ENCODE results near the gene SVOPL. TPM values are rescaled to one million over a fixed set of nuclear protein-coding genes. Genes with fewer than 3 reads are reported as not detected.

Gene SVOPL
- total RNA-seq, 1 experiment from 2014 or later = not detected

DNA sequence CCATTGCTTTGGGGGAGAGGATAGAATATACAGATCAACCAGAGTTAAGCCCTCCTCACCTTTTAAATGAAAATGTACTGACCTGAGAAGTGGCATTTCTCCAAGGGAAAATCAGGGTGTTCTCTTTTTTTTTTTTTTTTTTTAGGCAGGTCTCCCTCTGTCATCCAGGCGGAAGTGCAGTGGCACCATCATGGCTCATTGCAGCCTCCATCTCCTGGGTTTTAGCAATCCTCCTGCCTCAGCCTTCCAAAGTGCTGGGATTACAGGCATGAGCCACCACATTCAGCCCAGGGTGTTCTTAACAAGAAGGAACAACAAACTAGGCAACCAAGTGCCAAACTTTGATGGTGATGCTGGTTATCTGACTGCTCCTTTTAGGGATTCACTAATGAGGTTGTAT is 111.0 kb downstream of the SVOPL start:
- CTCF ChIA-PET = no interaction called here

More for the DNA sequence above, 111.0 kb downstream of the SVOPL start:
- RAD21 ChIA-PET (ENCODE audit: low non-redundant PET in 1 of 2, low total read pairs in 2 of 2, uncharacterized antibody in 2 of 2, unreplicated experiment in 2 of 2) = no interaction called here
- H3K27ac ChIP-seq (ENCODE audit: low read depth, low read length) = no peak overlapping the region
- H3K4me3 ChIP-seq (replicated peaks in 1 of 2; ENCODE audit: low read depth in 1 of 2, low read length in 2 of 2) = no peak overlapping the region
- H2AFZ ChIP-seq (ENCODE audit: low read depth, low read length, poor library complexity, severe bottlenecking) = no peak overlapping the region
- H3K4me1 ChIP-seq (ENCODE audit: control insufficient read depth in 1 of 2, insufficient read depth in 2 of 2, low read length in 2 of 2) = no peaks in the 10 kb centered on the region
- intact Hi-C loops (cut with micrococcal nuclease) = no loop called here
- no peaks in the 10 kb centered on the region for H3K36me3 ChIP-seq (ENCODE audit: control insufficient read depth in 1 of 2, insufficient read depth in 2 of 2, low read length in 2 of 2)
- no peaks in the 10 kb centered on the region for H3K9me3 ChIP-seq (ENCODE audit: control insufficient read depth in 1 of 2, insufficient read depth in 1 of 2, low read depth in 1 of 2, low read length in 2 of 2)
- BruUV-seq (replicated peaks) = no TSS peak
- H3K9me2 ChIP-seq (ENCODE audit: insufficient read depth) = no peaks in the 10 kb centered on the region
- ATAC-seq (no peak), DNase-seq (ENCODE audit: low read depth, low spot score) (no peak)
- H3K79me2 ChIP-seq (ENCODE audit: insufficient read depth, low read length) = no peaks in the 10 kb centered on the region
- no peaks in the 10 kb centered on the region for H3K27me3 ChIP-seq (ENCODE audit: insufficient read depth, low read length)
- TF ChIP-seq, protein P1, sequence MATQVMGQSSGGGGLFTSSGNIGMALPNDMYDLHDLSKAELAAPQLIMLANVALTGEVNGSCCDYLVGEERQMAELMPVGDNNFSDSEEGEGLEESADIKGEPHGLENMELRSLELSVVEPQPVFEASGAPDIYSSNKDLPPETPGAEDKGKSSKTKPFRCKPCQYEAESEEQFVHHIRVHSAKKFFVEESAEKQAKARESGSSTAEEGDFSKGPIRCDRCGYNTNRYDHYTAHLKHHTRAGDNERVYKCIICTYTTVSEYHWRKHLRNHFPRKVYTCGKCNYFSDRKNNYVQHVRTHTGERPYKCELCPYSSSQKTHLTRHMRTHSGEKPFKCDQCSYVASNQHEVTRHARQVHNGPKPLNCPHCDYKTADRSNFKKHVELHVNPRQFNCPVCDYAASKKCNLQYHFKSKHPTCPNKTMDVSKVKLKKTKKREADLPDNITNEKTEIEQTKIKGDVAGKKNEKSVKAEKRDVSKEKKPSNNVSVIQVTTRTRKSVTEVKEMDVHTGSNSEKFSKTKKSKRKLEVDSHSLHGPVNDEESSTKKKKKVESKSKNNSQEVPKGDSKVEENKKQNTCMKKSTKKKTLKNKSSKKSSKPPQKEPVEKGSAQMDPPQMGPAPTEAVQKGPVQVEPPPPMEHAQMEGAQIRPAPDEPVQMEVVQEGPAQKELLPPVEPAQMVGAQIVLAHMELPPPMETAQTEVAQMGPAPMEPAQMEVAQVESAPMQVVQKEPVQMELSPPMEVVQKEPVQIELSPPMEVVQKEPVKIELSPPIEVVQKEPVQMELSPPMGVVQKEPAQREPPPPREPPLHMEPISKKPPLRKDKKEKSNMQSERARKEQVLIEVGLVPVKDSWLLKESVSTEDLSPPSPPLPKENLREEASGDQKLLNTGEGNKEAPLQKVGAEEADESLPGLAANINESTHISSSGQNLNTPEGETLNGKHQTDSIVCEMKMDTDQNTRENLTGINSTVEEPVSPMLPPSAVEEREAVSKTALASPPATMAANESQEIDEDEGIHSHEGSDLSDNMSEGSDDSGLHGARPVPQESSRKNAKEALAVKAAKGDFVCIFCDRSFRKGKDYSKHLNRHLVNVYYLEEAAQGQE (IDR thresholded peaks at IDR 0.05; ENCODE audit: low read depth) = no peak
- TF ChIP-seq EZH2phosphoT487 (IDR thresholded peaks at IDR 0.05; ENCODE audit: borderline replicate concordance) (no peak), YY1 (IDR thresholded peaks at IDR 0.05; ENCODE audit: extremely low read depth, insufficient replicate concordance, low read depth, low read length) (no peak), ELF1 (IDR thresholded peaks at IDR 0.05; ENCODE audit: borderline replicate concordance, low read depth) (no peak)
- TF ChIP-seq, protein P2, sequence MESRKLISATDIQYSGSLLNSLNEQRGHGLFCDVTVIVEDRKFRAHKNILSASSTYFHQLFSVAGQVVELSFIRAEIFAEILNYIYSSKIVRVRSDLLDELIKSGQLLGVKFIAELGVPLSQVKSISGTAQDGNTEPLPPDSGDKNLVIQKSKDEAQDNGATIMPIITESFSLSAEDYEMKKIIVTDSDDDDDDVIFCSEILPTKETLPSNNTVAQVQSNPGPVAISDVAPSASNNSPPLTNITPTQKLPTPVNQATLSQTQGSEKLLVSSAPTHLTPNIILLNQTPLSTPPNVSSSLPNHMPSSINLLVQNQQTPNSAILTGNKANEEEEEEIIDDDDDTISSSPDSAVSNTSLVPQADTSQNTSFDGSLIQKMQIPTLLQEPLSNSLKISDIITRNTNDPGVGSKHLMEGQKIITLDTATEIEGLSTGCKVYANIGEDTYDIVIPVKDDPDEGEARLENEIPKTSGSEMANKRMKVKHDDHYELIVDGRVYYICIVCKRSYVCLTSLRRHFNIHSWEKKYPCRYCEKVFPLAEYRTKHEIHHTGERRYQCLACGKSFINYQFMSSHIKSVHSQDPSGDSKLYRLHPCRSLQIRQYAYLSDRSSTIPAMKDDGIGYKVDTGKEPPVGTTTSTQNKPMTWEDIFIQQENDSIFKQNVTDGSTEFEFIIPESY (IDR thresholded peaks at IDR 0.05; ENCODE audit: extremely low read depth, insufficient replicate concordance, low read length) = no peak
- POLR2A ChIA-PET = no interaction called here
- no peak overlapping the region for H3K4me2 ChIP-seq (ENCODE audit: low read length)
- no peak overlapping the region for H3K9ac ChIP-seq (ENCODE audit: low read length)
- H4K20me1 ChIP-seq (ENCODE audit: insufficient read depth) = no peaks in the 10 kb centered on the region

Measured in HCT116 (cell line).